OCI-LY1 (cell line): ENCODE data around the gene ATP5PO.

ENCODE experiments used
- EZH2 ChIP-seq: fragments of 200-600 bp; sonication (generic), shearing (Covaris generic); IDR thresholded peaks from 2 replicates; pipeline ENCODE4 v1.8.0; 2017; ENCODE audit warnings: borderline replicate concordance, mixed run types, mild to moderate bottlenecking, antibody characterized with exemption, low read length, moderate library complexity, mixed read lengths
- TF ChIP-seq, protein P1 (sequence below): fragments of 200-600 bp; sonication (generic), shearing (Covaris generic); IDR thresholded peaks from 2 replicates; pipeline ENCODE4 v1.5.1; 2017; ENCODE audit warnings: mild to moderate bottlenecking, antibody characterized with exemption, low read length, moderate library complexity, mixed read lengths

DNA sequence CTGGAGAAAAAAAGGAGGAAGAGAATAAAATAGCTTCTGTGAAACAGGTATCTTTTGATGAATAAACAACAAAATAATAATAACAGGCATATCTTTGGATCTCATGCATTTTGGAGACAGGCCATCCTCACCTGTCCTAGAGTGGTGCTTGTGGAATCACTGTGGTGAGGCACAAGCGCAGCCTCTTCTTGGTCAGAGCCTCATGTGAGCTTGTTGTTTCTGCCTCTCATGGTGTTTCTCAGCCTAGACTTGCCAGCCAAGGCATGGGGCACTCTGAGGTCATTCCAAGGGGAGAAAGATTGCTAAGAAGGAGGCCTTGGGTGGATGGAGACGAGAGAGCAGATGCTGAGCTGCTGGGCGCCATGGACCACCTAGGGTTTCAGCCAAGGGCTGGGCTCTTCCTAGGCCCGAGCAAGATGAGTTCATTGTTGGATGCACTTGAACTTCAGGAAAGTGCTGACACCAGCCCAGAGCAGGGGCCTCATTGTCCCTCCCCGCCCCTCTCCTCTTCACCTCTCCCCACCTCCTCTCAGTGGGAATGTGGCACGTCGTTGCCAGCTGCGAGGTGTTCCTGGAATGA lies 49.5 kb downstream of the ATP5PO start:
- TF ChIP-seq, protein P1, sequence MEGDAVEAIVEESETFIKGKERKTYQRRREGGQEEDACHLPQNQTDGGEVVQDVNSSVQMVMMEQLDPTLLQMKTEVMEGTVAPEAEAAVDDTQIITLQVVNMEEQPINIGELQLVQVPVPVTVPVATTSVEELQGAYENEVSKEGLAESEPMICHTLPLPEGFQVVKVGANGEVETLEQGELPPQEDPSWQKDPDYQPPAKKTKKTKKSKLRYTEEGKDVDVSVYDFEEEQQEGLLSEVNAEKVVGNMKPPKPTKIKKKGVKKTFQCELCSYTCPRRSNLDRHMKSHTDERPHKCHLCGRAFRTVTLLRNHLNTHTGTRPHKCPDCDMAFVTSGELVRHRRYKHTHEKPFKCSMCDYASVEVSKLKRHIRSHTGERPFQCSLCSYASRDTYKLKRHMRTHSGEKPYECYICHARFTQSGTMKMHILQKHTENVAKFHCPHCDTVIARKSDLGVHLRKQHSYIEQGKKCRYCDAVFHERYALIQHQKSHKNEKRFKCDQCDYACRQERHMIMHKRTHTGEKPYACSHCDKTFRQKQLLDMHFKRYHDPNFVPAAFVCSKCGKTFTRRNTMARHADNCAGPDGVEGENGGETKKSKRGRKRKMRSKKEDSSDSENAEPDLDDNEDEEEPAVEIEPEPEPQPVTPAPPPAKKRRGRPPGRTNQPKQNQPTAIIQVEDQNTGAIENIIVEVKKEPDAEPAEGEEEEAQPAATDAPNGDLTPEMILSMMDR: no peak
- TF ChIP-seq EZH2: no peak
